ENCODE data around the gene DYRK1A. TPM values are rescaled to one million over a fixed set of nuclear protein-coding genes. Genes with fewer than 3 reads are reported as not detected.

DYRK1A gene
- total RNA-seq, 1 experiment from 2014 or later, result 49.3 TPM

- no peak for TF ChIP-seq ELF1 (IDR thresholded peaks at IDR 0.05; ENCODE audit: borderline replicate concordance, low read depth)
- TF ChIP-seq YY1 (IDR thresholded peaks at IDR 0.05; ENCODE audit: extremely low read depth, insufficient replicate concordance, low read depth, low read length), result no peak
- TF ChIP-seq FOSL1 (IDR thresholded peaks at IDR 0.05; ENCODE audit: low read depth), result no peak
- TF ChIP-seq RAD21 (IDR thresholded peaks at IDR 0.05; ENCODE audit: low read depth), result no peak
- no peak for TF ChIP-seq MAX (IDR thresholded peaks at IDR 0.05)
- no peak for TF ChIP-seq ATF3 (IDR thresholded peaks at IDR 0.05)
Observed at GRCh38 chr21:37408464-37409193, 42.1 kb downstream of the DYRK1A start (continued).

GRCh38 chr21:37410639-37411038, 44.1 kb downstream of the DYRK1A start:
- POLR2A ChIA-PET, result no interaction called here
- CTCF ChIA-PET, result no interaction called here
- ATAC-seq, result no peak
- TF ChIP-seq CEBPB (IDR thresholded peaks at IDR 0.05; ENCODE audit: low read depth) (no peak), JUND (IDR thresholded peaks at IDR 0.05) (no peak), FOSL1 (IDR thresholded peaks at IDR 0.05; ENCODE audit: low read depth) (no peak), ZFX (IDR thresholded peaks at IDR 0.05) (no peak), ZBTB33 (IDR thresholded peaks at IDR 0.05; ENCODE audit: extremely low read depth, insufficient replicate concordance, low read length) (no peak), TCF7L2 (IDR thresholded peaks at IDR 0.05; ENCODE audit: borderline replicate concordance, extremely low read depth, insufficient read depth, insufficient read length) (no peak), POLR2A (IDR thresholded peaks at IDR 0.05; ENCODE audit: borderline replicate concordance, extremely low read depth, insufficient read depth, insufficient read length) (no peak), POLR2AphosphoS5 (IDR thresholded peaks at IDR 0.05; ENCODE audit: low read depth, low read length) (no peak), YY1 (IDR thresholded peaks at IDR 0.05; ENCODE audit: extremely low read depth, insufficient replicate concordance, low read depth, low read length) (no peak), ATF3 (IDR thresholded peaks at IDR 0.05) (no peak), EZH2 (IDR thresholded peaks at IDR 0.05) (no peak), CTCF (IDR thresholded peaks at IDR 0.05 in 2 of 3, conservative IDR thresholded peaks at IDR 0.05 in 1 of 3; ENCODE audit: borderline replicate concordance in 1 of 3, insufficient read depth in 1 of 3, low read depth in 2 of 3, low read length in 2 of 3) (no peak), REST (IDR thresholded peaks at IDR 0.05; ENCODE audit: low read depth) (no peak)

More at GRCh38 chr21:37410639-37411038, 44.1 kb downstream of the DYRK1A start:
- Histone ChIP-seq H3K27me3 (ENCODE audit: insufficient read depth, low read length) (no peaks in the 10 kb centered on the region), H3K4me2 (ENCODE audit: low read length) (no peak overlapping the region), H3K27ac (ENCODE audit: low read depth, low read length) (no peak overlapping the region), H4K20me1 (ENCODE audit: insufficient read depth) (peaks cover 18% of the 10 kb centered on the region; the same call in 1 of the 2 replicates), H3K79me2 (ENCODE audit: insufficient read depth, low read length) (peaks cover 99% of the 10 kb centered on the region), H3K9ac (ENCODE audit: low read length) (no peak overlapping the region), H3K4me3 (replicated peaks in 1 of 2; ENCODE audit: low read depth in 1 of 2, low read length in 2 of 2) (no peak overlapping the region), H3K9me2 (ENCODE audit: insufficient read depth) (no peaks in the 10 kb centered on the region), H3K36me3 (ENCODE audit: control insufficient read depth in 1 of 2, insufficient read depth in 2 of 2, low read length in 2 of 2) (no peaks in the 10 kb centered on the region), H2AFZ (ENCODE audit: low read depth, low read length, poor library complexity, severe bottlenecking) (no peak overlapping the region), H3K4me1 (ENCODE audit: control insufficient read depth in 1 of 2, insufficient read depth in 2 of 2, low read length in 2 of 2) (peaks cover 0 to 4% of the 10 kb centered on the region in 2 experiments; a peak in 1 of 4 replicates), H3K9me3 (ENCODE audit: control insufficient read depth in 1 of 2, insufficient read depth in 1 of 2, low read depth in 1 of 2, low read length in 2 of 2) (no peaks in the 10 kb centered on the region)
- no peak for DNase-seq (ENCODE audit: low read depth, low spot score)
- RAD21 ChIA-PET (ENCODE audit: low non-redundant PET in 1 of 2, low total read pairs in 2 of 2, uncharacterized antibody in 2 of 2, unreplicated experiment in 2 of 2), result no interaction called here
- no TSS peak for BruUV-seq (replicated peaks)
- intact Hi-C loops (cut with micrococcal nuclease), result no loop called here
